ENCODE data around the gene RFPL3. TPM values are rescaled to one million over a fixed set of nuclear protein-coding genes. Genes with fewer than 3 reads are reported as not detected.
"Not testable (repeated sequence)": the region's sequence is repeated elsewhere in the genome, so short reads cannot be mapped to it uniquely, and the experiment has no call there.

RFPL3 gene
- total and polyA plus RNA-seq, 2 donors (not counting 3 experiments of a cell fraction or from before 2014, with no cell fraction given), result not detected

GRCh38 chr22:32348031-32348611 lies 9.5 kb upstream of the RFPL3 start:
- no peaks in the 10 kb centered on the region for H3K36me3 ChIP-seq (ENCODE audit: control insufficient read depth in 2 of 2, extremely low read depth in 1 of 2, insufficient read depth in 2 of 2, low read length in 2 of 2)
- intact Hi-C loops (cut with micrococcal nuclease), result no loop called here
- no peak overlapping the region for H3K4me2 ChIP-seq (ENCODE audit: insufficient read depth, low read length)
- DNase-seq (ENCODE audit: low read depth, low spot score) (no peak), FAIRE-seq (no peak)
- no peaks in the 10 kb centered on the region for H3K9me3 ChIP-seq (replicated peaks; ENCODE audit: control insufficient read depth, insufficient read depth, low read length)
- H4K20me1 ChIP-seq (replicated peaks; ENCODE audit: control insufficient read depth, extremely low read depth, insufficient read depth, low read length), result no peaks in the 10 kb centered on the region
- H3K9me1 ChIP-seq (replicated peaks; ENCODE audit: control insufficient read depth, extremely low read depth, insufficient read depth, low read length), result no peaks in the 10 kb centered on the region
- no peak overlapping the region for H3K4me3 ChIP-seq (replicated peaks in 1 of 3; ENCODE audit: insufficient read depth in 1 of 3, low read depth in 1 of 3, low read length in 3 of 3)
- H3K27ac ChIP-seq (ENCODE audit: insufficient read depth, low read depth, low read length), result no peak overlapping the region
- CTCF ChIA-PET, result no interaction called here
- H3K27me3 ChIP-seq (ENCODE audit: control insufficient read depth in 2 of 2, insufficient read depth in 2 of 2, low read length in 2 of 2), result no peaks in the 10 kb centered on the region
- TF ChIP-seq JUN (IDR thresholded peaks at IDR 0.05; ENCODE audit: borderline replicate concordance, insufficient read depth, insufficient read length, low read depth) (no peak), POLR2AphosphoS5 (IDR thresholded peaks at IDR 0.05; ENCODE audit: insufficient read depth, low read depth, low read length) (no peak)
- no peak overlapping the region for H2AFZ ChIP-seq (ENCODE audit: low read depth, low read length)
- peaks cover 18% of the 10 kb centered on the region for H3K79me2 ChIP-seq (ENCODE audit: control insufficient read depth, insufficient read depth, low read length)
- BruUV-seq (replicated peaks), result no TSS peak
- no peak overlapping the region for H3K9ac ChIP-seq (replicated peaks; ENCODE audit: extremely low read depth, insufficient read depth, low read length)
- POLR2A ChIA-PET, result no interaction called here
- H3K4me1 ChIP-seq (ENCODE audit: control insufficient read depth, extremely low read depth, insufficient read depth, low read length), result peaks cover 18% of the 10 kb centered on the region
- dilution Hi-C loops (cut with MboI; ENCODE audit: extremely low pct_ligation_motif_present, low sequenced_read_pairs), result no loop called here

DNA sequence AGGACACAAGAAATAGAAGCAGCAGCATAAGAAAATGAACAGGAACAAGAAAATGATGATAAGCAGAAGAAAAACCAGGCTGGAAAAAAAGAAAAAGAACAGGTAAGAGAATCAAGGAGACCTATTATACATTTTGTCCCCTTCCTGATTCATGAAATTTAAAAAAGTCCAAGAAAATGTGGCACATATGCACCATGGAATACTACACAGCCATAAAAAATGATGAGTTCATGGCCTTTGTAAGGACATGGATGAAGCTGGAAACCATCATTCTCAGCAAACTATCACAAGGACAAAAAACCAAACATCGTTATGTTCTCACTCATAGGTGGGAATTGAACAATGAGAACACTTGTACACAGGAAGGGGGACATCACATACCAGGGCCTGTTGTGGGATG lies 5.8 kb upstream of the RFPL3 start:
- H3K4me2 ChIP-seq (ENCODE audit: insufficient read depth, low read length), result not testable (repeated sequence)

More for the DNA sequence above, 5.8 kb upstream of the RFPL3 start:
- H4K20me1 ChIP-seq (replicated peaks; ENCODE audit: control insufficient read depth, extremely low read depth, insufficient read depth, low read length); H3K9me1 ChIP-seq (replicated peaks; ENCODE audit: control insufficient read depth, extremely low read depth, insufficient read depth, low read length); H3K27ac ChIP-seq (ENCODE audit: insufficient read depth, low read depth, low read length); FAIRE-seq; dilution Hi-C loops (cut with MboI; ENCODE audit: extremely low pct_ligation_motif_present, low sequenced_read_pairs); POLR2A ChIA-PET; BruUV-seq (replicated peaks); CTCF ChIA-PET; H2AFZ ChIP-seq (ENCODE audit: low read depth, low read length); H3K36me3 ChIP-seq (ENCODE audit: control insufficient read depth in 2 of 2, extremely low read depth in 1 of 2, insufficient read depth in 2 of 2, low read length in 2 of 2); H3K9ac ChIP-seq (replicated peaks; ENCODE audit: extremely low read depth, insufficient read depth, low read length); H3K4me1 ChIP-seq (ENCODE audit: control insufficient read depth, extremely low read depth, insufficient read depth, low read length); H3K27me3 ChIP-seq (ENCODE audit: control insufficient read depth in 2 of 2, insufficient read depth in 2 of 2, low read length in 2 of 2); DNase-seq (ENCODE audit: low read depth, low spot score); H3K4me3 ChIP-seq (replicated peaks in 1 of 3; ENCODE audit: insufficient read depth in 1 of 3, low read depth in 1 of 3, low read length in 3 of 3); H3K9me3 ChIP-seq (replicated peaks; ENCODE audit: control insufficient read depth, insufficient read depth, low read length); intact Hi-C loops (cut with micrococcal nuclease): not testable (repeated sequence)
- peaks cover 27% of the 10 kb centered on the region for H3K79me2 ChIP-seq (ENCODE audit: control insufficient read depth, insufficient read depth, low read length)

Measured in endothelial cell of umbilical vein (primary cell).